Upper lobe of right lung (tissue), 1 donor: ENCODE measurements around the gene OSBPL10. TPM values are rescaled to one million over a fixed set of nuclear protein-coding genes. Genes with fewer than 3 reads are reported as not detected.
"Not testable (repeated sequence)": the region's sequence is repeated elsewhere in the genome, so short reads cannot be mapped to it uniquely, and the experiment has no call there.

Source experiments
- ATAC-seq: fragments of 200-7000 bp; cut with Tn5 transposase; one replicate; pipeline ENCODE4 v1.9.1; 2020; ENCODE audit warnings: mild to moderate bottlenecking, moderate library complexity
- DNase-seq: peaks from one replicate; pipeline ENCODE4 v3.0.0-alpha.2; 2020
- H3K27ac ChIP-seq: fragments of 200-600 bp; one replicate; pipeline ENCODE4 v1.8.0; 2022
- H3K27me3 ChIP-seq: fragments of 200-600 bp; one replicate; pipeline ENCODE4 v1.8.0; 2022; ENCODE audit warnings: mild to moderate bottlenecking
- H3K36me3 ChIP-seq: fragments of 200-600 bp; one replicate; pipeline ENCODE4 v1.8.0; 2022
- H3K4me1 ChIP-seq: fragments of 200-600 bp; one replicate; pipeline ENCODE4 v1.8.0; 2022
- H3K4me3 ChIP-seq: fragments of 200-600 bp; one replicate; pipeline ENCODE4 v1.8.0; 2022; ENCODE audit warnings: mild to moderate bottlenecking
- H3K9me3 ChIP-seq: fragments of 200-600 bp; one replicate; pipeline ENCODE4 v1.8.0; 2022
- CTCF ChIP-seq: fragments of 200-600 bp; IDR thresholded peaks from one replicate; pipeline ENCODE4 v1.8.0; 2022; ENCODE audit warnings: antibody characterized with exemption
- intact Hi-C: fragments of 100-400 bp; cut with DNase I; formaldehyde crosslinking; loops from one replicate; pipeline ENCODE4 v1.11.0; 2022
- total RNA-seq: library from RNA; stranded (reverse); fragmentation: NEBNext Ultra II Directional; extraction: Animal tissue kit (Norgen Biotek cat#: 25700); gene quantifications from one replicate; pipeline ENCODE4 v1.2.1, GENCODE V29; 2021
- donor health status: DM: no; HTN: yes; CAD: no; lungs with severe emphysema.

OSBPL10 gene
- total RNA-seq, 1 donor from 2014 or later = 30.8 TPM

GRCh38 chr3:31997500-31997899, 16.4 kb upstream of the OSBPL10 start:
- Histone ChIP-seq H3K9me3 (no peaks in the 10 kb centered on the region), H3K27me3 (no peaks in the 10 kb centered on the region), H3K27ac (no peak overlapping the region), H3K4me1 (no peaks in the 10 kb centered on the region), H3K36me3 (no peaks in the 10 kb centered on the region), H3K4me3 (no peak overlapping the region)
- no peak for TF ChIP-seq CTCF
- DNase-seq (no peak), ATAC-seq (no peak)
- intact Hi-C loops = no loop called here

GRCh38 chr3:31996195-31996594, 15.1 kb upstream of the OSBPL10 start:
- H3K4me3 ChIP-seq = no peak overlapping the region
- no peak for TF ChIP-seq CTCF

GRCh38 chr3:31995026-31995425, 14.0 kb upstream of the OSBPL10 start:
- intact Hi-C loops, H3K4me1 ChIP-seq: not testable (repeated sequence)

More at GRCh38 chr3:31996195-31996594, 15.1 kb upstream of the OSBPL10 start:
- H3K36me3 ChIP-seq = no peaks in the 10 kb centered on the region
- intact Hi-C loops = no loop called here
- ATAC-seq (no peak), DNase-seq (no peak)
- H3K27me3 ChIP-seq = no peaks in the 10 kb centered on the region
- H3K27ac ChIP-seq = no peak overlapping the region
- H3K9me3 ChIP-seq = peaks cover 3% of the 10 kb centered on the region
- H3K4me1 ChIP-seq = no peaks in the 10 kb centered on the region

GRCh38 chr3:31993843-31994242, 12.8 kb upstream of the OSBPL10 start:
- intact Hi-C loops = no loop called here

More at GRCh38 chr3:31995026-31995425, 14.0 kb upstream of the OSBPL10 start:
- not testable (repeated sequence) for DNase-seq, H3K27ac ChIP-seq, H3K4me3 ChIP-seq, ATAC-seq, H3K36me3 ChIP-seq, H3K9me3 ChIP-seq, H3K27me3 ChIP-seq

GRCh38 chr3:31992995-31993394, 11.9 kb upstream of the OSBPL10 start:
- H3K36me3 ChIP-seq, H3K27ac ChIP-seq, DNase-seq, ATAC-seq, intact Hi-C loops, H3K4me1 ChIP-seq, H3K4me3 ChIP-seq, H3K9me3 ChIP-seq, H3K27me3 ChIP-seq: not testable (repeated sequence)

More at GRCh38 chr3:31993843-31994242, 12.8 kb upstream of the OSBPL10 start:
- no peak for DNase-seq
- H3K9me3 ChIP-seq = peaks cover 7% of the 10 kb centered on the region
- H3K4me3 ChIP-seq = no peak overlapping the region
- no peak overlapping the region for H3K27ac ChIP-seq
- no peaks in the 10 kb centered on the region for H3K27me3 ChIP-seq
- H3K4me1 ChIP-seq = no peaks in the 10 kb centered on the region
- TF ChIP-seq CTCF = no peak
- no peak for ATAC-seq
- no peaks in the 10 kb centered on the region for H3K36me3 ChIP-seq

GRCh38 chr3:31988271-31988670, 7.2 kb upstream of the OSBPL10 start:
- no peak for TF ChIP-seq CTCF
- H3K36me3 ChIP-seq = no peaks in the 10 kb centered on the region
- DNase-seq = no peak
- peaks cover 7% of the 10 kb centered on the region for H3K9me3 ChIP-seq
- H3K27me3 ChIP-seq = no peaks in the 10 kb centered on the region
- ATAC-seq = no peak
- intact Hi-C loops = no loop called here
- no peak overlapping the region for H3K4me3 ChIP-seq
- H3K27ac ChIP-seq = no peak overlapping the region
- no peaks in the 10 kb centered on the region for H3K4me1 ChIP-seq

- Histone ChIP-seq H3K27ac (no peak overlapping the region), H3K4me1 (no peaks in the 10 kb centered on the region), H3K27me3 (no peaks in the 10 kb centered on the region), H3K4me3 (no peak overlapping the region), H3K9me3 (no peaks in the 10 kb centered on the region), H3K36me3 (no peaks in the 10 kb centered on the region)
- DNase-seq (no peak), ATAC-seq (no peak)
- intact Hi-C loops = no loop called here
- TF ChIP-seq CTCF = no peak
These were observed 4.8 kb upstream of the OSBPL10 start for GRCh38 chr3:31985831-31986230.
